HEK293T (cell line): ENCODE results near the gene JOSD2.

ENCODE experiments used
- ARNT ChIP-seq: fragments of 450-650 bp; IDR thresholded peaks from 2 replicates; pipeline ENCODE4 v1.6.1; 2017; ENCODE audit warnings: mild to moderate bottlenecking
- BHLHE40 ChIP-seq: fragments of 450-650 bp; IDR thresholded peaks from 2 replicates; pipeline ENCODE4 v1.6.1; 2016; ENCODE audit warnings: mild to moderate bottlenecking, moderate library complexity, borderline replicate concordance
- FOXK2 ChIP-seq: fragments of 450-650 bp; IDR thresholded peaks from 2 replicates; pipeline ENCODE4 v1.6.1; 2016; ENCODE audit warnings: mild to moderate bottlenecking
- FOXM1 ChIP-seq: fragments of 450-650 bp; IDR thresholded peaks from 2 replicates; pipeline ENCODE4 v1.6.1; 2017; ENCODE audit warnings: mild to moderate bottlenecking, borderline replicate concordance
- HDGF ChIP-seq: fragments of 450-650 bp; IDR thresholded peaks from 2 replicates; pipeline ENCODE4 v1.6.1; 2017; ENCODE audit warnings: antibody characterized with exemption, borderline replicate concordance
- L3MBTL2 ChIP-seq: fragments of 450-650 bp; conservative IDR thresholded peaks from 2 replicates; pipeline ENCODE4 v1.6.1; 2016; ENCODE audit warnings: mild to moderate bottlenecking
- LEF1 ChIP-seq: fragments of 450-650 bp; IDR thresholded peaks from 2 replicates; pipeline ENCODE4 v1.6.1; 2017; ENCODE audit warnings: mild to moderate bottlenecking, borderline replicate concordance
- NFRKB ChIP-seq: fragments of 450-650 bp; IDR thresholded peaks from 2 replicates; pipeline ENCODE4 v1.6.1; 2016; ENCODE audit warnings: mild to moderate bottlenecking, moderate library complexity
- PKNOX1 ChIP-seq: fragments of 450-650 bp; IDR thresholded peaks from 2 replicates; pipeline ENCODE4 v1.6.1; 2016
- SP1 ChIP-seq: fragments of 450-650 bp; IDR thresholded peaks from 2 replicates; pipeline ENCODE4 v1.6.1; 2017
- SUZ12 ChIP-seq: fragments of 450-650 bp; IDR thresholded peaks from 2 replicates; pipeline ENCODE4 v1.6.1; 2016; ENCODE audit warnings: mild to moderate bottlenecking
- TARDBP ChIP-seq: fragments of 450-650 bp; IDR thresholded peaks from 2 replicates; pipeline ENCODE4 v1.6.1; 2016
- ZNF384 ChIP-seq: fragments of 450-650 bp; IDR thresholded peaks from 2 replicates; pipeline ENCODE4 v1.6.1; 2016

GRCh38 chr19:50509366-50509765 lies 1.6 kb downstream of the JOSD2 start:
- no peak for TF ChIP-seq FOXK2
- no peak for TF ChIP-seq NFRKB
- no peak for TF ChIP-seq SP1
- no peak for TF ChIP-seq L3MBTL2
- no peak for TF ChIP-seq TARDBP
- TF ChIP-seq FOXM1 = no peak
- no peak for TF ChIP-seq BHLHE40
- no peak for TF ChIP-seq HDGF
- TF ChIP-seq ZNF384 = no peak
- no peak for TF ChIP-seq ARNT
- TF ChIP-seq LEF1 = no peak
- no peak for TF ChIP-seq PKNOX1
- no peak for TF ChIP-seq SUZ12
